ENCODE results near the gene RPS6KA2.

Gene RPS6KA2

GRCh38 chr6:166560222-166560621 is 66.8 kb downstream of the RPS6KA2 start:
- no peak for TF ChIP-seq CTCF (IDR thresholded peaks at IDR 0.05)
- peaks cover 0 to 3% (median 0%) of the 10 kb centered on the region in 3 donors for H3K36me3 ChIP-seq
- H3K4me3 ChIP-seq, result no peak overlapping the region
- H3K4me1 ChIP-seq, result peaks cover 0 to 14% (median under 1%) of the 10 kb centered on the region in 4 donors
- H3K9me3 ChIP-seq, result peaks cover 0 to 8% (median 0%) of the 10 kb centered on the region in 3 donors
- DNase-seq, result no peak
- no peaks in the 10 kb centered on the region for H3K27me3 ChIP-seq
- no peak overlapping the region for H3K27ac ChIP-seq
- intact Hi-C loops (cut with DNase I; ENCODE audit: low total_unique reads), result no loop called here

GRCh38 chr6:166559662-166560061 is 67.4 kb downstream of the RPS6KA2 start:
- no peak for TF ChIP-seq CTCF (IDR thresholded peaks at IDR 0.05)
- H3K4me1 ChIP-seq, result peaks cover 0 to 17% (median 0%) of the 10 kb centered on the region in 4 donors
- intact Hi-C loops (cut with DNase I; ENCODE audit: low total_unique reads), result no loop called here

GRCh38 chr6:166559211-166559610 is 67.8 kb downstream of the RPS6KA2 start:
- H3K4me3 ChIP-seq, result no peak overlapping the region
- peaks cover 0 to 21% (median 0%) of the 10 kb centered on the region in 4 donors for H3K4me1 ChIP-seq
- TF ChIP-seq CTCF (IDR thresholded peaks at IDR 0.05), result no peak
- peaks cover 0 to 3% (median 0%) of the 10 kb centered on the region in 3 donors for H3K36me3 ChIP-seq
- H3K9me3 ChIP-seq, result peaks cover 0 to 8% (median 0%) of the 10 kb centered on the region in 3 donors
- intact Hi-C loops (cut with DNase I; ENCODE audit: low total_unique reads), result no loop called here
- DNase-seq, result no peak
- no peak overlapping the region for H3K27ac ChIP-seq
- no peaks in the 10 kb centered on the region for H3K27me3 ChIP-seq

More at GRCh38 chr6:166559662-166560061, 67.4 kb downstream of the RPS6KA2 start:
- peaks cover 0 to 8% (median 0%) of the 10 kb centered on the region in 3 donors for H3K9me3 ChIP-seq
- H3K4me3 ChIP-seq, result no peak overlapping the region
- H3K27ac ChIP-seq, result no peak overlapping the region
- DNase-seq, result no peak
- H3K27me3 ChIP-seq, result no peaks in the 10 kb centered on the region
- peaks cover 0 to 3% (median 0%) of the 10 kb centered on the region in 3 donors for H3K36me3 ChIP-seq

GRCh38 chr6:166558156-166559005 is 68.7 kb downstream of the RPS6KA2 start:
- Histone ChIP-seq H3K27me3 (no peaks in the 10 kb centered on the region), H3K4me1 (peaks cover 0 to 27% (median 0%) of the 10 kb centered on the region in 4 donors), H3K36me3 (peaks cover 0 to 3% (median 0%) of the 10 kb centered on the region in 3 donors), H3K27ac (no peak overlapping the region), H3K4me3 (no peak overlapping the region), H3K9me3 (peaks cover 0 to 8% (median 0%) of the 10 kb centered on the region in 3 donors)
- TF ChIP-seq CTCF (IDR thresholded peaks at IDR 0.05), result no peak
- intact Hi-C loops (cut with DNase I; ENCODE audit: low total_unique reads), result no loop called here
- no peak for DNase-seq

- peak; percentile 91 to 96 for DNase-seq
- peak overlapping the region; percentile 58 to 62 for H3K27ac ChIP-seq
- intact Hi-C loops (cut with DNase I; ENCODE audit: low total_unique reads), result no loop called here
- no peaks in the 10 kb centered on the region for H3K36me3 ChIP-seq
- H3K27me3 ChIP-seq, result no peaks in the 10 kb centered on the region
- no peak for TF ChIP-seq CTCF (IDR thresholded peaks at IDR 0.05)
- H3K4me3 ChIP-seq, result no peak overlapping the region
- H3K4me1 ChIP-seq, result peaks cover 0 to 28% (median 0%) of the 10 kb centered on the region in 4 donors
- peaks cover 0 to 8% (median 0%) of the 10 kb centered on the region in 3 donors for H3K9me3 ChIP-seq
Observed at GRCh38 chr6:166556863-166557322, 70.2 kb downstream of the RPS6KA2 start.
